ENCODE measurements around the gene POC1B. TPM values are rescaled to one million over a fixed set of nuclear protein-coding genes. Genes with fewer than 3 reads are reported as not detected.

Gene POC1B
- total RNA-seq, 1 experiment from 2014 or later: 60.3 TPM

DNA sequence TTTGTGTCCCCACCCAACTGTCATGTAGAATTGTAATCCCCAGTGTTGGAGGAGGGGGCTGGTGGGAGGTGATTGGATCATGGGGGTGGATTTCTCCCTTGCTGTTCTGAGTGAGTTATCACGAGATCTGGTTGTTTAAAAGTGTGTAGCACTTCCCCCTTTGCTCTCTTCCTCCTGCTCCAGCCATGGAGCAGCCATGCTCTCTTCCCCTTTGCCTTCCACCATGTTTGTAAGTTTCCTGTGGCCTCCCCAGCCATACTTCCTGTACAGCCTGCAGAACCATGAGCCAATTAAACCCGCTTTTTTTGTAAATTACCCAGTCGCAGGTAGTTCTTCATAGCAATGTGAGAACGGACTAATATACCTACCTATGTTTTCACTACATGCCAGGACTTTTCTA lies 2.6 kb upstream of the POC1B start:
- Histone ChIP-seq H3K27ac (ENCODE audit: low read length) (no peak overlapping the region), H3K79me2 (ENCODE audit: low read length) (peaks cover 11% of the 10 kb centered on the region), H3K9me2 (replicated peaks; ENCODE audit: insufficient read depth, low read length) (no peaks in the 10 kb centered on the region), H2AFZ (ENCODE audit: low read length) (peak overlapping the region; percentile 85), H3K4me2 (ENCODE audit: low read depth, low read length, poor library complexity, severe bottlenecking) (peak overlapping the region; percentile 11), H4K20me1 (ENCODE audit: insufficient read depth, low read depth, low read length) (no peaks in the 10 kb centered on the region), H3K4me3 (ENCODE audit: low read length) (no peak overlapping the region), H3K4me1 (ENCODE audit: low read length) (peaks cover 24% of the 10 kb centered on the region), H3K27me3 (ENCODE audit: low read length) (no peaks in the 10 kb centered on the region), H3K36me3 (ENCODE audit: insufficient read depth, low read length) (0 out of 2 replicates have a peak, but pooled peaks cover 4% of the 10 kb centered on the region), H3K9me3 (ENCODE audit: low read length) (no peaks in the 10 kb centered on the region), H3K9ac (ENCODE audit: low read length) (no peak overlapping the region)
- DNase-seq: no peak

- H3K79me2 ChIP-seq (ENCODE audit: low read length): peaks cover 39% of the 10 kb centered on the region
- peak overlapping the region; percentile 99 for H2AFZ ChIP-seq (ENCODE audit: low read length)
- no peaks in the 10 kb centered on the region for H3K9me2 ChIP-seq (replicated peaks; ENCODE audit: insufficient read depth, low read length)
- H3K4me3 ChIP-seq (ENCODE audit: low read length): peak overlapping the region; percentile 84
- DNase-seq: peak; percentile 83
- peak overlapping the region; percentile 83 for H3K4me2 ChIP-seq (ENCODE audit: low read depth, low read length, poor library complexity, severe bottlenecking)
- peak overlapping the region; percentile 56 for H3K27ac ChIP-seq (ENCODE audit: low read length)
- no peaks in the 10 kb centered on the region for H4K20me1 ChIP-seq (ENCODE audit: insufficient read depth, low read depth, low read length)
- peaks cover 49% of the 10 kb centered on the region for H3K4me1 ChIP-seq (ENCODE audit: low read length)
- H3K9me3 ChIP-seq (ENCODE audit: low read length): no peaks in the 10 kb centered on the region
- H3K36me3 ChIP-seq (ENCODE audit: insufficient read depth, low read length): 0 out of 2 replicates have a peak, but pooled peaks cover 13% of the 10 kb centered on the region
- H3K9ac ChIP-seq (ENCODE audit: low read length): peak overlapping the region; percentile 82
- H3K27me3 ChIP-seq (ENCODE audit: low read length): no peaks in the 10 kb centered on the region
Measured at GRCh38 chr12:89525305-89525823, 483 bp downstream of the POC1B start.

DNA sequence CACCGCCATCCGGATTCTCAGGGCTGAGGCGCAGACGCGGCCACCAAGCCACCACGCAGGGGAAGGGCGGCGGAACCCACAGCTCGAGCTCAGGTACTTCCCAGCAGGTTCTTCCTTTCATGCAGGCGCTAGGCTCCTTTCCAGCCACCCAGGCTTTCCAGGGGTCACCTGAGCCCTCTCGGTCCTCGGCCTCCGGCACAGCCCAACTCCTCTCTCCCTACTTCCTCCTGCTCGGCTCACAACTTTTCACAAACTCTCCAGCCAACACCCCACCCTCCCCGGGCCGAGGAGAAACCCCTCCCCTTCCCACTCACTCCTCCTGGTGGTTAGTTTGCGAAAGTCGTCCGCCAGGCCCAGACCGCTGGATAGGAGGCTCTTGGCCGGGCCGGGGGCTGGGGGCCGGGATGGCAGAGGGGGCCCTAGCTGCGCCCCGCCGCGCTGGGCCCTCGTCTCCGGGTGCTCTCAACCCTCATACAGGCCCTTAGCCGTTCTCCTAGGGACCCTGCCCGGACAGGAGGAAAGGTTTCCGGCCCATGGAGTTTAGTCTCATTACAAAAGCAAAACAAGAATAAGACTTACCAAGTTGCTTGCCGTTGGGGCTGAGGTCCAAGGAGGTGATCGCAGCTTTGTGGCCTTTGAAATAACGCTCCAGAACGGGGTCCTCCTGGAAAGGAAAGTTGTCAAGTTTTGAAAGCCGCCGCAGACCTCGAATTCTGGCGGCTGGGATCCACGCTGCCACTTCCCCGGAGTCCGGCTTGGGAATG lies 1.1 kb downstream of the POC1B start, which contains the start of gene GALNT4:
GALNT4 (minus strand) TSS at position 256 of the 764 bp plus-strand sequence; CDS start at position 9, 247 bp downstream.
- Histone ChIP-seq H3K9me3 (ENCODE audit: low read length) (no peaks in the 10 kb centered on the region), H3K4me1 (ENCODE audit: low read length) (peaks cover 53% of the 10 kb centered on the region), H4K20me1 (ENCODE audit: insufficient read depth, low read depth, low read length) (no peaks in the 10 kb centered on the region), H3K9me2 (replicated peaks; ENCODE audit: insufficient read depth, low read length) (no peaks in the 10 kb centered on the region), H2AFZ (ENCODE audit: low read length) (peak within 1 kb of the TSS; percentile 99), H3K9ac (ENCODE audit: low read length) (peak within 1 kb of the TSS; percentile 82), H3K27me3 (ENCODE audit: low read length) (no peaks in the 10 kb centered on the region), H3K27ac (ENCODE audit: low read length) (peak within 1 kb of the TSS; percentile 56), H3K4me2 (ENCODE audit: low read depth, low read length, poor library complexity, severe bottlenecking) (peak within 1 kb of the TSS; percentile 83), H3K36me3 (ENCODE audit: insufficient read depth, low read length) (0 out of 2 replicates have a peak, but pooled peaks cover 13% of the 10 kb centered on the region), H3K4me3 (ENCODE audit: low read length) (peak within 1 kb of the TSS; percentile 84), H3K79me2 (ENCODE audit: low read length) (peaks cover 44% of the 10 kb centered on the region)
- peak; percentile 94 for DNase-seq

DNA sequence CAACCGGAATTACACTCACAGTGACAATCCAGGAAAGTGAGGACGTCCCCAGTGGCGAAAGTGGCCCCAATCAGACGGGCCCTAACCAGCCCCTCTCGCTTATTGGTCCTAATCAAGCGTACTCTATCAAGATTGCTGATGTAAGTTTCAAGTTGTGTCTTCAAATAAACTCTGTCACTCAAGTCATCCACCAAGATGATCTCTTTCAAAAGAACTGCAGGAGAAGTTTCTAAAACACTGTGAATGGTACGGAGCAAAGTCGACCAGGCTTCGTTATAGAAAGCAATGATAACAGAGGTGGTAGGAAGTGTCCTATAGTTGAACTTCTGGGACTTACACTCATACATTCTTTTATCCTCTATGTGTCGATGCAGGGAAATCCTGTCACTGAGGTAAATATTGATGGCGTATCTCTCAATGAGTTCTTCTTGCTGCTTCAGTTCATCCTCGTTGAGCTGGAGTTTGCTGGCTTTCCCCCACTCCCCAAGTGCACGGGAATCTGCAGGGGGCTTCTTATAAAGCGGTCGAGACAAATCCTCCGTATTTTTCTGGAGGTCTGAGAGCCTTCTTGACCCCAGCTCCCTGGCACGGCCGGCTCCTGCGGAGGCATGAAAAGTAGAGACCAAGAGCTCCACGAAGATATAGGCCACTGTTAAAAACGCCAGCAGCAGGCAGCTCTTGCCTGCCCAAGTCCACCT lies 1.9 kb downstream of the POC1B start:
- Histone ChIP-seq H3K4me1 (ENCODE audit: low read length) (peaks cover 60% of the 10 kb centered on the region), H3K27ac (ENCODE audit: low read length) (no peak overlapping the region), H3K79me2 (ENCODE audit: low read length) (peaks cover 51% of the 10 kb centered on the region)

DNA sequence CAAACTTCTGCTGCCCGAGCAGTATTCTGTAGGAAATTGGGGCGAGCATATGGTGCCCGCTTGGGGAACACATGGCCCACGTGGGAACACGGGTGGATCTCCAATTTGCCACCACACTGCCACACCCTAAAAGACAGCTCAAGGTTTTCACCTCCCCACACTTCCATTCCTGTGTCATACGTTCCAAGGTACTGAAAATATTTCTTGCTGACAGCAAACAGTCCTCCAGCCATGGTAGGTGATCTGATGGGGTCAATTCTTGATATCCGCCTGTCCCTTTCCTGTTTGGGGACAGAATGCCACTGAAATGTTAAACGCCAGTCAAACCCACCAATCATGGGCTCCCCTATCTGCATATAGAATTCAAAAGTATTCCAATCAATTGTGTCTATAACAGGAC lies 2.5 kb downstream of the POC1B start:
- no peak for DNase-seq
- Histone ChIP-seq H3K9me3 (ENCODE audit: low read length) (no peaks in the 10 kb centered on the region), H4K20me1 (ENCODE audit: insufficient read depth, low read depth, low read length) (no peaks in the 10 kb centered on the region), H2AFZ (ENCODE audit: low read length) (no peak overlapping the region), H3K4me2 (ENCODE audit: low read depth, low read length, poor library complexity, severe bottlenecking) (peak overlapping the region; percentile 83), H3K27me3 (ENCODE audit: low read length) (no peaks in the 10 kb centered on the region), H3K27ac (ENCODE audit: low read length) (no peak overlapping the region), H3K4me3 (ENCODE audit: low read length) (peak overlapping the region; percentile 84), H3K9me2 (replicated peaks; ENCODE audit: insufficient read depth, low read length) (no peaks in the 10 kb centered on the region), H3K4me1 (ENCODE audit: low read length) (peaks cover 62% of the 10 kb centered on the region), H3K36me3 (ENCODE audit: insufficient read depth, low read length) (0 out of 2 replicates have a peak, but pooled peaks cover 13% of the 10 kb centered on the region), H3K79me2 (ENCODE audit: low read length) (peaks cover 57% of the 10 kb centered on the region), H3K9ac (ENCODE audit: low read length) (peak overlapping the region; percentile 82; the same call in 1 of the 2 replicates)

More for the DNA sequence above, 1.9 kb downstream of the POC1B start:
- Histone ChIP-seq H3K9me3 (ENCODE audit: low read length) (no peaks in the 10 kb centered on the region), H4K20me1 (ENCODE audit: insufficient read depth, low read depth, low read length) (no peaks in the 10 kb centered on the region), H3K4me2 (ENCODE audit: low read depth, low read length, poor library complexity, severe bottlenecking) (peak overlapping the region; percentile 83), H3K9me2 (replicated peaks; ENCODE audit: insufficient read depth, low read length) (no peaks in the 10 kb centered on the region), H3K9ac (ENCODE audit: low read length) (peak overlapping the region; percentile 82), H3K4me3 (ENCODE audit: low read length) (peak overlapping the region; percentile 84), H3K36me3 (ENCODE audit: insufficient read depth, low read length) (0 out of 2 replicates have a peak, but pooled peaks cover 13% of the 10 kb centered on the region), H2AFZ (ENCODE audit: low read length) (peak overlapping the region; percentile 9; the same call in 1 of the 2 replicates), H3K27me3 (ENCODE audit: low read length) (no peaks in the 10 kb centered on the region)
- DNase-seq: no peak

DNA sequence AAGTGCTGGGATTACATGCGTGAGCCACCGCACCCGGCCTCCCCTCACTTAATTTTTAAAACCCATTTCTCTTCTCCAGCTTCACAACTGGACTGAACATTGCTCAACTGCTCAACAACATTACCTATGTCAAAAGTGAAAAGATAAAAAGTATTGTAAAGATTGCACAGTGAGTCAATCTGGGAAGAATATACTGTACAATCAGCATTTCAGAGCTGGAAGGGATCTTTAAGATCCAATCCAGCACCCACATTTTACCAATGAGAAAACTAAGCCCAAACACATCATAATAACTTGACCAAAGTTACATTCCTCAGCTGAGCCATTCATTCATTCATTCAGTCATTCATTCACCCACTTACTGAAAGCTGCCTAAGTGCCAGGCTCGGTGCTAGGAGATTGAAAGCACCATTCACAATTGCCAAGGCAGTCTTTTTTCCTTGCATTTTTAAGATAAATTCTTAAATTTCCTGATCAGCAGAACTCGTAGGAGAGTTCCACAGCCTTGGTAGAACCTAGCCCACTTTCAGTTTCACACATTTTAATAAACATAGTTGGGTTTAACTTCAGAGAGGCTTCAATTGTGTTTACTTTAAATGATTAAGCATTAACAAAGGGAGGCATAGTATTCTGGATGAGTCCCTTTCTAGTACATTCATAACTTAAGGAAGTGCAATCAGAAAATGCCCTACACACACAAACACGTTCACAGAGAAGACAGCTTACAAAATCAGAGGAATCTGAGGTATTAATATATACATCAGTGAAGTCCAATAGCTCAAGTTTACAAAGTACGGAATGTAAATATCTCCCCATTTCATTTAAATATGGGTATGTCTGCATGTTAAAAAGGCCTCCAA lies 4.3 kb downstream of the POC1B start:
- Histone ChIP-seq H4K20me1 (ENCODE audit: insufficient read depth, low read depth, low read length) (no peaks in the 10 kb centered on the region), H3K4me3 (ENCODE audit: low read length) (peak overlapping the region; percentile 13; the same call in 1 of the 2 replicates), H3K9ac (ENCODE audit: low read length) (no peak overlapping the region), H3K4me1 (ENCODE audit: low read length) (peaks cover 64% of the 10 kb centered on the region), H3K9me2 (replicated peaks; ENCODE audit: insufficient read depth, low read length) (no peaks in the 10 kb centered on the region), H3K36me3 (ENCODE audit: insufficient read depth, low read length) (0 out of 2 replicates have a peak, but pooled peaks cover 13% of the 10 kb centered on the region), H3K9me3 (ENCODE audit: low read length) (no peaks in the 10 kb centered on the region), H3K27ac (ENCODE audit: low read length) (no peak overlapping the region), H2AFZ (ENCODE audit: low read length) (no peak overlapping the region), H3K4me2 (ENCODE audit: low read depth, low read length, poor library complexity, severe bottlenecking) (peak overlapping the region; percentile 83), H3K79me2 (ENCODE audit: low read length) (peaks cover 73% of the 10 kb centered on the region), H3K27me3 (ENCODE audit: low read length) (no peaks in the 10 kb centered on the region)
- no peak for DNase-seq

GRCh38 chr12:89517720-89518119 lies 8.1 kb downstream of the POC1B start:
- Histone ChIP-seq H3K27me3 (ENCODE audit: low read length) (no peaks in the 10 kb centered on the region), H3K79me2 (ENCODE audit: low read length) (peaks cover 84% of the 10 kb centered on the region), H3K4me2 (ENCODE audit: low read depth, low read length, poor library complexity, severe bottlenecking) (peak overlapping the region; percentile 53), H3K27ac (ENCODE audit: low read length) (peak overlapping the region; percentile 45), H3K4me1 (ENCODE audit: low read length) (peaks cover 46% of the 10 kb centered on the region), H2AFZ (ENCODE audit: low read length) (no peak overlapping the region), H3K9me2 (replicated peaks; ENCODE audit: insufficient read depth, low read length) (no peaks in the 10 kb centered on the region), H3K36me3 (ENCODE audit: insufficient read depth, low read length) (0 out of 2 replicates have a peak, but pooled peaks cover 2% of the 10 kb centered on the region), H3K9ac (ENCODE audit: low read length) (no peak overlapping the region), H4K20me1 (ENCODE audit: insufficient read depth, low read depth, low read length) (no peaks in the 10 kb centered on the region), H3K4me3 (ENCODE audit: low read length) (no peak overlapping the region), H3K9me3 (ENCODE audit: low read length) (no peaks in the 10 kb centered on the region)
- no peak for DNase-seq
